ENCODE results near the gene ADARB1.

DNA sequence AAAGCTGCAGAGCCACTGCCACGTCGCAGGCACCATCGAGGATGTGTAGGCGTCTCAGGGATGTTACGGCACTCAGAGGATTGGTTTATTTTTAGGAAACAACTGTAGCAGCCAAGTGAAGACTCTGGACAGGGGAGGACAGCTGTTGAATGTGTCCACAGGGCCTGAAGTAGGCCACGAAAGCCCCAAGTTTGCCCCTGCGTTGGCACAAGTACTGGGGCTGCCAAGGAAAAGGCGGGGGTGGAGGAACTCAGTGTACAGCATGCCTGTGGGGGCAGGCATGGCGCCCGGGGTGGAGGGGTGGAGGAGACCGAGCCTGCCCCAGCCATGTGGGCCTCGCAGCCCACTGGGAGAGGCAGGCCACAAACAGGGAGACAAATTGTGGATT lies 89.7 kb downstream of the ADARB1 start:
- TF ChIP-seq, protein P1, sequence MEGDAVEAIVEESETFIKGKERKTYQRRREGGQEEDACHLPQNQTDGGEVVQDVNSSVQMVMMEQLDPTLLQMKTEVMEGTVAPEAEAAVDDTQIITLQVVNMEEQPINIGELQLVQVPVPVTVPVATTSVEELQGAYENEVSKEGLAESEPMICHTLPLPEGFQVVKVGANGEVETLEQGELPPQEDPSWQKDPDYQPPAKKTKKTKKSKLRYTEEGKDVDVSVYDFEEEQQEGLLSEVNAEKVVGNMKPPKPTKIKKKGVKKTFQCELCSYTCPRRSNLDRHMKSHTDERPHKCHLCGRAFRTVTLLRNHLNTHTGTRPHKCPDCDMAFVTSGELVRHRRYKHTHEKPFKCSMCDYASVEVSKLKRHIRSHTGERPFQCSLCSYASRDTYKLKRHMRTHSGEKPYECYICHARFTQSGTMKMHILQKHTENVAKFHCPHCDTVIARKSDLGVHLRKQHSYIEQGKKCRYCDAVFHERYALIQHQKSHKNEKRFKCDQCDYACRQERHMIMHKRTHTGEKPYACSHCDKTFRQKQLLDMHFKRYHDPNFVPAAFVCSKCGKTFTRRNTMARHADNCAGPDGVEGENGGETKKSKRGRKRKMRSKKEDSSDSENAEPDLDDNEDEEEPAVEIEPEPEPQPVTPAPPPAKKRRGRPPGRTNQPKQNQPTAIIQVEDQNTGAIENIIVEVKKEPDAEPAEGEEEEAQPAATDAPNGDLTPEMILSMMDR (IDR thresholded peaks at IDR 0.05) = no peak
- no peak for TF ChIP-seq POLR2A (IDR thresholded peaks at IDR 0.05)
